K562 (cell line): ENCODE results near the gene FRMPD2. TPM values are rescaled to one million over a fixed set of nuclear protein-coding genes. Genes with fewer than 3 reads are reported as not detected.
A peak's percentile ranks its signal among the peaks of the same experiment; 100 is the strongest.

Experiments
- CBFB ChIP-seq: sonication (generic); formaldehyde crosslinking; IDR thresholded peaks from 2 replicates; pipeline ENCODE4 v1.4.0; 2020; ENCODE audit warnings: mild to moderate bottlenecking, missing genetic modification reagents
- E4F1 ChIP-seq: fragments of 250-450 bp; sonication (Bioruptor Pico); IDR thresholded peaks from 2 replicates; pipeline ENCODE4 v1.5.0; 2021; ENCODE audit warnings: mild to moderate bottlenecking, borderline replicate concordance
- EP300 ChIP-seq: IDR thresholded peaks from 2 replicates; pipeline ENCODE4 v1.6.1; 2012; ENCODE audit warnings: low read length, improper control_type of control experiment
- HINFP ChIP-seq: fragments of 450-650 bp; conservative IDR thresholded peaks from 2 replicates; pipeline ENCODE4 v1.6.1; 2016; ENCODE audit warnings: missing genetic modification characterization, low read depth, mild to moderate bottlenecking, control low read depth, missing compliant biosample characterization
- HMGXB4 ChIP-seq: sonication (generic); formaldehyde crosslinking; IDR thresholded peaks from 2 replicates; pipeline ENCODE4 v1.8.1; 2023; ENCODE audit warnings: mild to moderate bottlenecking, missing genetic modification reagents
- HNRNPUL1 ChIP-seq: fragments of 200-400 bp; formaldehyde crosslinking; IDR thresholded peaks from 2 replicates; pipeline ENCODE4 v1.6.1; 2017; ENCODE audit warnings: low read length
- NONO ChIP-seq, 2 experiments: fragments of 200-400 bp in 1 of 2; fragments of 450-650 bp in 1 of 2; formaldehyde crosslinking in 1 of 2; IDR thresholded peaks; 2 replicates each; pipeline ENCODE4 v1.6.1; 2017; ENCODE audit warnings: low read depth in 2 of 2, mild to moderate bottlenecking in 2 of 2, moderate library complexity in 2 of 2, low read length in 1 of 2
- PML ChIP-seq: IDR thresholded peaks from 2 replicates; pipeline ENCODE4 v1.6.1; 2012; ENCODE audit warnings: low read length, inconsistent platforms
- POLR2B ChIP-seq: fragments of 450-650 bp; IDR thresholded peaks from 2 replicates; pipeline ENCODE4 v1.6.1; 2018; ENCODE audit warnings: low read depth; ENCODE audit not compliant: partially characterized antibody
- POLR3A ChIP-seq: IDR thresholded peaks from 2 replicates; pipeline ENCODE4 v1.6.1; 2011; ENCODE audit warnings: borderline replicate concordance, mild to moderate bottlenecking, moderate library complexity; ENCODE audit not compliant: insufficient read length, insufficient read depth; ENCODE audit errors: extremely low read depth
- PRPF4 ChIP-seq: fragments of 200-400 bp; formaldehyde crosslinking; IDR thresholded peaks from one replicate; pipeline ENCODE4 v1.6.1; 2017; ENCODE audit warnings: low read length, low read depth, mild to moderate bottlenecking; ENCODE audit not compliant: insufficient read depth, poor library complexity, severe bottlenecking
- SP1 ChIP-seq: sonication (generic); formaldehyde crosslinking; IDR thresholded peaks from 2 replicates; pipeline ENCODE4 v1.8.1; 2022; ENCODE audit warnings: mild to moderate bottlenecking, missing genetic modification reagents
- UBTF ChIP-seq, 2 experiments: IDR thresholded peaks; 2 replicates each; pipeline ENCODE4 v1.6.1; 2012; ENCODE audit warnings: improper control_type of control experiment in 2 of 2, low read depth in 2 of 2, low read length in 2 of 2, borderline replicate concordance in 1 of 2
- ZMIZ1 ChIP-seq, 2 experiments: fragments of 150-350 bp in 1 of 2; IDR thresholded peaks; 2 replicates each; pipeline ENCODE4 v1.6.1; 2012 to 2016; ENCODE audit warnings: low read depth in 2 of 2, low read length in 2 of 2, mild to moderate bottlenecking in 1 of 2, moderate library complexity in 1 of 2
- polyA plus RNA-seq, 8 experiments: library from polyadenylated mRNA; depleted of rRNA in 4 of 8; stranded (reverse) in 5 of 8; unstranded in 3 of 8; fragments of >200 nt; fragmentation: Nextera tagmentation in 2 of 8; fragmentation: Illumina TruSeq in 1 of 8; extraction: Ambion mirVana in 2 of 8; extraction: Trizol in 1 of 8; gene quantifications; 2 replicates each; pipeline versions ENCODE4 v1.2.1 to v1.2.3, GENCODE V29; 2011 to 2014; ENCODE audit warnings: inconsistent platforms in 1 of 8, missing spikeins in 1 of 8
- total RNA-seq, 7 experiments: library from RNA; depleted of rRNA in 6 of 7; stranded (reverse); fragments of >200 nt in 6 of 7; fragmentation: Illumina TruSeq in 2 of 7; extraction: Trizol in 2 of 7; gene quantifications; 2 replicates each; pipeline versions ENCODE4 v1.2.1 to v1.2.3, GENCODE V29; 2011 to 2021; ENCODE audit warnings: low replicate concordance in 1 of 7

FRMPD2 gene
- total and polyA plus RNA-seq, 9 of the 15 experiments (the other 6 are each of a cell fraction or from before 2014, with no cell fraction given) = 0.12 to 0.95 (median 0.33) TPM

GRCh38 chr10:48306265-48306869, 31.9 kb upstream of the FRMPD2 start, which contains the start of gene MAPK8 (continued):
- TF ChIP-seq HMGXB4 (CRISPR knock-in tag) = peak; percentile 98
- peak; percentile 89 for TF ChIP-seq SP1 (CRISPR knock-in tag)
- peak; percentile 52; the same call in 1 of the 2 replicates for TF ChIP-seq PML
- TF ChIP-seq UBTF (IDR thresholded peaks at IDR 0.05; ENCODE audit: borderline replicate concordance in 1 of 2, low read depth in 2 of 2, low read length in 2 of 2) = peak in 1 of 2 experiments; percentile 6; a peak in 1 of 4 replicates
- no peak for TF ChIP-seq PRPF4
- TF ChIP-seq HINFP = no peak
- no peak for TF ChIP-seq POLR3A
- no peak for TF ChIP-seq HNRNPUL1
- TF ChIP-seq ZMIZ1 (IDR thresholded peaks at IDR 0.05; ENCODE audit: low read depth in 2 of 2, low read length in 2 of 2) = 0 out of 4 replicates have a peak, but pooled peaks of 1 of the 2 experiments have one; percentile 17
- TF ChIP-seq E4F1 = no peak
- peak; percentile 97 for TF ChIP-seq CBFB (CRISPR knock-in tag)
- peak; percentile 66 to 92; a peak in 3 of 4 replicates for TF ChIP-seq NONO (IDR thresholded peaks at IDR 0.05; ENCODE audit: low read depth in 2 of 2, low read length in 1 of 2)
- peak; percentile 35 for TF ChIP-seq POLR2B
- TF ChIP-seq EP300 = 0 out of 2 replicates have a peak, but pooled peaks have one; percentile 23
